Progenitor cell of endocrine pancreas (in vitro differentiated cells): Measurements from ENCODE around the gene FAM217B. TPM values are rescaled to one million over a fixed set of nuclear protein-coding genes. Genes with fewer than 3 reads are reported as not detected.

Source experiments
- DNase-seq: peaks from one replicate; pipeline ENCODE4 v3.0.0; 2021; ENCODE audit warnings: low spot score; ENCODE audit not compliant: unreplicated experiment
- H3K27ac Mint-ChIP-seq: 2 replicates; pipeline ENCODE4 v1.8.0; 2021; ENCODE audit warnings: mild to moderate bottlenecking, moderate library complexity, mixed read lengths
- H3K27me3 Mint-ChIP-seq: 2 replicates; pipeline ENCODE4 v1.8.0; 2021; ENCODE audit warnings: mixed read lengths
- H3K36me3 Mint-ChIP-seq: 2 replicates; pipeline ENCODE4 v1.8.0; 2022; ENCODE audit warnings: mixed read lengths; ENCODE audit not compliant: insufficient read depth
- H3K4me1 Mint-ChIP-seq: 2 replicates; pipeline ENCODE4 v1.8.0; 2021; ENCODE audit warnings: low read depth, mixed read lengths
- H3K4me3 Mint-ChIP-seq: 2 replicates; pipeline ENCODE4 v1.8.0; 2021; ENCODE audit warnings: low read depth, mild to moderate bottlenecking, moderate library complexity, mixed read lengths
- H3K9me3 Mint-ChIP-seq: 2 replicates; pipeline ENCODE4 v1.8.0; 2021; ENCODE audit warnings: low read depth, mixed read lengths
- total RNA-seq: library from RNA; stranded (reverse); gene quantifications from 2 replicates; pipeline ENCODE4 v1.2.1, GENCODE V29; 2021
- TF ChIP-seq, protein P1 (sequence below): fragments of 200-600 bp; sonication (generic); IDR thresholded peaks from one replicate; pipeline ENCODE4 v1.5.0; 2021; ENCODE audit warnings: antibody characterized with exemption, mild to moderate bottlenecking; ENCODE audit not compliant: unreplicated experiment

Gene FAM217B
- total RNA-seq, 1 donor from 2014 or later, result 18.0 TPM

DNA sequence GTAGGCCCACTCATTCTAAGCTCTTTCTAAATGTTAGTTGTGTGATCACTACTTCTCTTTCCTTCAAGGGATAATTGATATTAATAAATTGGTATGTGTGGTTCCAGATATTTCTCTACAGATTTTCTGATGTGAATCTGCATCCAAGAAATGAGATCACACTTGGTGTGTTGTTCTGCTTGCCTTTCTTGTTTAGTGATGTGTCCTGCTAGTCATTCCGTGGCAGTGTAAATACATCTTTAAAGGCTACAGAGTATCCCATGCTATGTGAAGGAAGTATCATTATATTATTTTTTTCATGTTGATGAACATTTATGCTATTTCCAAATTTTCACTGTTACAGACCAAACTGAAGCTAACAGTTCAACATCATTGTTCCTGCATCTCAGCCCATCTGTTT is 31.2 kb downstream of the FAM217B start:
- Mint-ChIP-seq H3K27me3 (no peaks in the 10 kb centered on the region), H3K27ac (no peak overlapping the region), H3K9me3 (no peaks in the 10 kb centered on the region), H3K36me3 (peaks cover 3% of the 10 kb centered on the region), H3K4me1 (no peaks in the 10 kb centered on the region), H3K4me3 (no peak overlapping the region)
- TF ChIP-seq, protein P1, sequence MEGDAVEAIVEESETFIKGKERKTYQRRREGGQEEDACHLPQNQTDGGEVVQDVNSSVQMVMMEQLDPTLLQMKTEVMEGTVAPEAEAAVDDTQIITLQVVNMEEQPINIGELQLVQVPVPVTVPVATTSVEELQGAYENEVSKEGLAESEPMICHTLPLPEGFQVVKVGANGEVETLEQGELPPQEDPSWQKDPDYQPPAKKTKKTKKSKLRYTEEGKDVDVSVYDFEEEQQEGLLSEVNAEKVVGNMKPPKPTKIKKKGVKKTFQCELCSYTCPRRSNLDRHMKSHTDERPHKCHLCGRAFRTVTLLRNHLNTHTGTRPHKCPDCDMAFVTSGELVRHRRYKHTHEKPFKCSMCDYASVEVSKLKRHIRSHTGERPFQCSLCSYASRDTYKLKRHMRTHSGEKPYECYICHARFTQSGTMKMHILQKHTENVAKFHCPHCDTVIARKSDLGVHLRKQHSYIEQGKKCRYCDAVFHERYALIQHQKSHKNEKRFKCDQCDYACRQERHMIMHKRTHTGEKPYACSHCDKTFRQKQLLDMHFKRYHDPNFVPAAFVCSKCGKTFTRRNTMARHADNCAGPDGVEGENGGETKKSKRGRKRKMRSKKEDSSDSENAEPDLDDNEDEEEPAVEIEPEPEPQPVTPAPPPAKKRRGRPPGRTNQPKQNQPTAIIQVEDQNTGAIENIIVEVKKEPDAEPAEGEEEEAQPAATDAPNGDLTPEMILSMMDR, result no peak
- no peak for DNase-seq

DNA sequence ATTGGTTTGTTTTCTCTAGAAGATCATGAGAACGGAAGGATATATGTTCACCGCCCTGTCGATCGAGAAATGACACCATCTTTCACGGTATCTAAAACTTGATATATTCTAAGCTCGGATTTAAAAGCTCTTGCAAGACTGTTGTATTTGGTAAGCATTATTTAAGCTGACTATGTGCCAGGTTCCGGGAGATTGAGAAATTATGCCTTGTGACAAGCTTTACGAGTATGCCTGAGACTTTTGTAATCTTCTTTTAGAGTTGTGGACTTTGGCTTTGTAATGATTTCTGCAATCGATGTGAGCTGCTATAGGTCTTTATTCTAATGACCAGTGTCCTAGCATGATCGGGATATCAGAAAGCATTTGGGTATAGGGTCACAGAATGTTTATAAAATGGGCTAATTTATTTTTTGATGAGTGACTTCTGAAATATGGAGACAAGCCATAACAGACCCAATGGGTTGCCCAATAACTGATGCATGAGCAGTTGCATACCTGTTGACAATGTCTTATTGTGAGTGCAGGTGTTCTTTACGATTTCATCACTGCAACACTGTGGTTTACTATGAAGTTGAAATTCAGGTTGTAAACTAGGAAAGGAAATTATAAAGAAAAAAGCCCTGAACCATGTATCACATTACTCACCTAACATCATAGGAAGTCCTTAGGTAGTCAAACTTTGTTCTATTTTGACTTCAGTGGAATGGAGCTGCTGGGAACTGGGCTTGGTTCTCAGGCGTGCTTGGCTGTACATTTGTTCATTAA is 32.0 kb downstream of the FAM217B start:
- no peak overlapping the region for H3K27ac Mint-ChIP-seq
- no peak overlapping the region for H3K4me3 Mint-ChIP-seq
- H3K9me3 Mint-ChIP-seq, result no peaks in the 10 kb centered on the region
- TF ChIP-seq, protein P1, result no peak
- no peaks in the 10 kb centered on the region for H3K4me1 Mint-ChIP-seq
- H3K27me3 Mint-ChIP-seq, result no peaks in the 10 kb centered on the region
- no peak for DNase-seq
- peaks cover 3% of the 10 kb centered on the region for H3K36me3 Mint-ChIP-seq

DNA sequence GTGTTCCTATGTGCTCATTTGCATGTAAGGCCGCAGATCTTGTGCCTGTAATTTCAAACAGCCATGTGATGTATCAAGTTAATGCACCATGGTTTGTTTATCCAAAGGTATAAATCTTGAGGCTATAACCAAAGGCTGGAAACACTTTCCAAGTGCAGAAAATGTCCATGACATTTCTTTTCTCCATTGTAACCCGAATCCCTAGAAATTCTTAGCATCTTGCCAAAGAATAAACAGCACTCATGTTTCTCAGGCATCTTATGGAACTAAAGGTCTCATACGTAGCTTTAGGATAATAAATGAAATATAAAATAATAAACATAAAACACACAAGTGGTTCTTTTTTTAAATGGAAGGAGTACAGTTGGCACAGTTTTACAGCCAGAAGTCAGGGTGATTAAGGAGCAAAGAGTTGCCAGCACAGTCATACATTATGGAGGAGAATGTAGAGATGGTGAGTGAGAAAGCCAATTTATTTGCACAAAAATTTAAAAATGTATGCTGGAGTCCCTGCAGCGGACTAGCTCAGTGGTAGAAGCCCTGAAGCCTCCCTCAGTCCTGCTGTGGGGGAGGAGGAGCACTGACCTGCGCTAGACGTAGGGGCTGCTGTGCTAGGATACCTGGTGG is 36.1 kb downstream of the FAM217B start:
- no peak for DNase-seq
- Mint-ChIP-seq H3K9me3 (peaks cover 4% of the 10 kb centered on the region), H3K27me3 (no peaks in the 10 kb centered on the region), H3K27ac (no peak overlapping the region), H3K4me3 (no peak overlapping the region), H3K36me3 (peaks cover 7% of the 10 kb centered on the region), H3K4me1 (no peaks in the 10 kb centered on the region)
- TF ChIP-seq, protein P1, result no peak

DNA sequence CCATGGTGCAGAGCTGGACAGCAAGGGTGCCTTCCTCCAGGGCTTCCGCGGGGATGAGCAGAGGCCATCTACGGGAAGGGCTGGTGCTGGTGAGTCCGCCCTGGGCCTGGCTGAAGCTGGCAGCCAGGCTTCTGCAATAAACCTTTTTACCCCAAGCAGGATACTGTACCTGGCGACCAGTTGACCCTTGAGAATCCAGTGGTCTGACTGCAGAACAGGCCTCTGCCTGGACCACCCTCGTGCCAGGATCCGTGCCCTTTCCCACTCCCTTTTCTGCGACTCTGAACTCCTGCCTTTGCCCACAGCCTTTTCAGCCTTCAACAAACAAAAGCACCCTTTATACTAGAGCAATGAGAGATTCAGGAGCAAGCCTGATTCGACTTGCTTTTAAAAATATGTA is 36.9 kb downstream of the FAM217B start:
- peaks cover 7% of the 10 kb centered on the region for H3K36me3 Mint-ChIP-seq
- peaks cover 5% of the 10 kb centered on the region for H3K9me3 Mint-ChIP-seq
- no peaks in the 10 kb centered on the region for H3K4me1 Mint-ChIP-seq
- no peak overlapping the region for H3K4me3 Mint-ChIP-seq
- no peak overlapping the region for H3K27ac Mint-ChIP-seq
- TF ChIP-seq, protein P1, result no peak
- DNase-seq, result no peak
- H3K27me3 Mint-ChIP-seq, result no peaks in the 10 kb centered on the region

DNA sequence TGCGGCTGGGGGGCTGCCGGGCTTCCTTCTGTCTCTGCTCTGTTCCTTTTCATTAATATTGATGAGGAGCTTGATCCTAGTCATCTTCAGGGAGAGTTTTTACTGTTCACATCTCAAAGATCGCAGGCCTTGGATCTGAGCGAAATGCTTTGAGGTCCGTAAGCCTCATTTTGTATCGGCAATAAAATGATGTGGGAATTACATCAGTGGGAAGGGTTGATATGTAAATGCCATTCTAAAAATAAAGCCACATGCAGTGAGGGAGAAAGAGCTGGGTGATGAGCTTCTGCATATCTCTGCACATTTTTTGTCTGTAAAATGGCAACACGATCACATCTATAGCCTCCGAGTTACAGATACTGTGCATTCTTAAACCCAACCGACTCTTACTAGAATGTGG is 42.9 kb downstream of the FAM217B start:
- Mint-ChIP-seq H3K9me3 (peaks cover 6% of the 10 kb centered on the region), H3K36me3 (peaks cover 13% of the 10 kb centered on the region), H3K27ac (no peak overlapping the region), H3K27me3 (peaks cover 2% of the 10 kb centered on the region), H3K4me1 (no peaks in the 10 kb centered on the region), H3K4me3 (no peak overlapping the region)
- DNase-seq, result no peak
- TF ChIP-seq, protein P1, result no peak
